Transverse colon (tissue), 4 donors: ENCODE data around the gene ALPG. TPM values are rescaled to one million over a fixed set of nuclear protein-coding genes. Genes with fewer than 3 reads are reported as not detected.
"Not testable (repeated sequence)": the region's sequence is repeated elsewhere in the genome, so short reads cannot be mapped to it uniquely, and the experiment has no call there.

ENCODE experiments used
- DNase-seq: peaks from one replicate; pipeline ENCODE4 v3.0.0-alpha.2; 2019
- H3K27ac ChIP-seq, 4 donors: fragments of 200-600 bp; sonication (generic); 2 replicates each; pipeline ENCODE4 v1.5.1; 2016 to 2018; ENCODE audit warnings: inconsistent platforms in 4 of 4
- H3K27me3 ChIP-seq: fragments of 200-600 bp; sonication (generic); 2 replicates; pipeline ENCODE4 v1.5.1; 2017; ENCODE audit warnings: inconsistent platforms
- H3K36me3 ChIP-seq, 4 donors: fragments of 200-600 bp; sonication (generic); 2 replicates each; pipeline ENCODE4 v1.5.1; 2017 to 2019; ENCODE audit warnings: inconsistent platforms in 4 of 4
- H3K4me1 ChIP-seq, 4 donors: fragments of 200-600 bp; sonication (generic); 2 replicates each; pipeline ENCODE4 v1.5.1; 2017 to 2020; ENCODE audit warnings: inconsistent platforms in 4 of 4
- H3K4me3 ChIP-seq, 4 donors: fragments of 200-600 bp; sonication (generic); 1 replicate in 1 of 4; 2 replicates in 3 of 4; pipeline versions ENCODE4 v1.5.1 to v1.6.1; 2017 to 2019; ENCODE audit warnings: inconsistent platforms in 4 of 4
- H3K9me3 ChIP-seq, 2 donors: fragments of 200-600 bp; sonication (generic); 2 replicates each; pipeline ENCODE4 v1.5.1; 2017 to 2019; ENCODE audit warnings: inconsistent platforms in 2 of 2
- EP300 ChIP-seq: sonication (generic); formaldehyde crosslinking; IDR thresholded peaks from one replicate; pipeline ENCODE4 v1.6.1; 2017; ENCODE audit warnings: antibody characterized with exemption, low read depth
- POLR2A ChIP-seq: fragments of 450-650 bp; IDR thresholded peaks from one replicate; pipeline ENCODE4 v1.6.1; 2016; ENCODE audit warnings: antibody characterized with exemption, mild to moderate bottlenecking, moderate library complexity
- POLR2AphosphoS5 ChIP-seq, 3 donors: sonication (generic); formaldehyde crosslinking; IDR thresholded peaks; one replicate each; pipeline ENCODE4 v1.6.1; 2016; ENCODE audit warnings: antibody characterized with exemption in 3 of 3
- WGBS, 2 donors: methylation state at CpG; one replicate each; pipeline ENCODE4 v1.1.5; 2018; ENCODE audit warnings: low coverage in 1 of 2; 5-methylcytosine and 5-hydroxymethylcytosine counted together
- in situ Hi-C, 4 donors: fragments of 200-750 bp; cut with MboI; loops; one replicate each; pipeline versions ENCODE4 v1.15.0 to v1.15.1; 2017; ENCODE audit warnings: low sequenced_read_pairs in 3 of 4, low pct_ligation_motif_present in 1 of 4, low pct_unique_long_range_greater_than_20kb in 1 of 4
- intact Hi-C: fragments of 100-400 bp; cut with DNase I; formaldehyde crosslinking; loops from one replicate; pipeline ENCODE4 v1.15.1; 2023; ENCODE audit warnings: low total_unique reads
- total RNA-seq, 4 donors: library from RNA; depleted of rRNA; stranded (reverse); fragments of >200 nt; gene quantifications; one replicate each; pipeline ENCODE4 v1.1.0, GENCODE V29; 2016
- TF ChIP-seq, protein P1 (sequence below), 5 experiments: fragments of 200-600 bp in 3 of 5; fragments of 450-650 bp in 2 of 5; sonication (generic) in 3 of 5; IDR thresholded peaks; 1 replicate in 2 of 5; 2 replicates in 3 of 5; pipeline ENCODE4 v1.5.1; 2016 to 2017; ENCODE audit warnings: antibody characterized with exemption in 5 of 5, inconsistent platforms in 3 of 5, mild to moderate bottlenecking in 2 of 5, moderate library complexity in 1 of 5

The ALPG gene
- total RNA-seq, 4 donors from 2014 or later = not detected

DNA sequence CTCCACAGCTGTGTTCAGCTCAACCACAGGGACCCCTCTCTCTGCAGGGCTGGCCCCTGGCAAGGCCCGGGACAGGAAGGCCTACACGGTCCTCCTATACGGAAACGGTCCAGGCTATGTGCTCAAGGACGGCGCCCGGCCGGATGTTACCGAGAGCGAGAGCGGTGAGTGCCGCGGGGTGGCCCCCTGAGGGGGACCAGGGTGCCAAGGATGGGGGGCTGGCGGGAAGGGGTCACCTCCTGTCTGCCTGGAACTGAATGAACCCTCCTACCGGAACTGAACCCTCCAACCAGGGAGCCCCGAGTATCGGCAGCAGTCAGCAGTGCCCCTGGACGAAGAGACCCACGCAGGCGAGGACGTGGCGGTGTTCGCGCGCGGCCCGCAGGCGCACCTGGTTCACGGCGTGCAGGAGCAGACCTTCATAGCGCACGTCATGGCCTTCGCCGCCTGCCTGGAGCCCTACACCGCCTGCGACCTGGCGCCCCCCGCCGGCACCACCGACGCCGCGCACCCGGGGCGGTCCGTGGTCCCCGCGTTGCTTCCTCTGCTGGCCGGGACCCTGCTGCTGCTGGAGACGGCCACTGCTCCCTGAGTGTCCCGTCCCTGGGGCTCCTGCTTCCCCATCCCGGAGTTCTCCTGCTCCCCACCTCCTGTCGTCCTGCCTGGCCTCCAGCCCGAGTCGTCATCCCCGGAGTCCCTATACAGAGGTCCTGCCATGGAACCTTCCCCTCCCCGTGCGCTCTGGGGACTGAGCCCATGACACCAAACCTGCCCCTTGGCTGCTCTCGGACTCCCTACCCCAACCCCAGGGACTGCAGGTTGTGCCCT is 25.2 kb upstream of the ALPG start:
- H3K4me3 ChIP-seq, in situ Hi-C loops, H3K4me1 ChIP-seq, H3K36me3 ChIP-seq, DNase-seq, H3K9me3 ChIP-seq, H3K27ac ChIP-seq, intact Hi-C loops: not testable (repeated sequence)
- H3K27me3 ChIP-seq = peaks cover 52% of the 10 kb centered on the region
- WGBS, 2 donors = 68% methylated on average over 35 of the region's 59 CpGs; no CpG with 5 or more reads in 1 of the 2 donors

DNA sequence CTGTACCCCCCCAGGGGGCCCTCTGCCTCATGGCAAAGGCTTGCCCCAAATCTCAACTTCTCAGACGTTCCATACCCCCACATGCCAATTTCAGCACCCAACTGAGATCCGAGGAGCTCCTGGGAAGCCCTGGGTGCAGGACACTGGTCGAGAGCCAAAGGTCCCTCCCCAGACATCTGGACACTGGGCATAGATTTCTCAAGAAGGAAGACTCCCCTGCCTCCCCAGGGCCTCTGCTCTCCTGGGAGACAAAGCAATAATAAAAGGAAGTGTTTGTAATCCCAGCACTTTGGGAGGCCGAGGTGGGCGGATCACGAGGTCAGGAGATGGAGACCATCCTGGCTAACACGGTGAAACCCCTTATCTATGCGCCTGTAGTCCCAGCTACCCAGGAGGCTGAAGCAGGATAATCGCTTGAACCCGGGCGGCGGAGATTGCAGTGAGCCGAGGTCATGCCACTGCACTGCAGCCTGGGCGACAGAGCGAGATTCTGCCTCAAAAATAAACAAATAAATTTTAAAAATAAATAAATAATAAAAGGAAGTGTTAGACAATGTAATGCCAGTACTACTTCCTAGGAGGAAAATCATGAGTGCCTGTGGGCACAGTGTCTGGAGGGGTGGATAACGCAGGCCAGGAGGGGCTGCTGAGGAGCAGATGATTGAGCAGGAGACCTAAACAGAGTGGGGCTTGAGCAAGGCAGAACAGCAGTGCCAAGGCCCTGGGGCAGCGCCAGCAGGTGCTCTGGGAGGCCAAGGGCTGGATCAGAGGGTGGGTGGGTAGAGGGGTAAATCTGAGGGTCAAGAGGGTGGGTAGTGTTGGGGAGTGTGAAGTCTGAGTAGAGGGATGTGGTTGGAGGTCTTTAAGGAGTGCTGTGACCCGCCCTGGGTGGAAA is 24.1 kb upstream of the ALPG start:
- Histone ChIP-seq H3K27me3 (peaks cover 63% of the 10 kb centered on the region), H3K4me1 (peaks cover 0 to 5% (median 0%) of the 10 kb centered on the region in 4 donors), H3K36me3 (no peaks in the 10 kb centered on the region), H3K9me3 (no peaks in the 10 kb centered on the region), H3K27ac (no peak overlapping the region), H3K4me3 (no peak overlapping the region)
- in situ Hi-C loops (no loop called here), intact Hi-C loops (no loop called here)
- TF ChIP-seq, protein P1, sequence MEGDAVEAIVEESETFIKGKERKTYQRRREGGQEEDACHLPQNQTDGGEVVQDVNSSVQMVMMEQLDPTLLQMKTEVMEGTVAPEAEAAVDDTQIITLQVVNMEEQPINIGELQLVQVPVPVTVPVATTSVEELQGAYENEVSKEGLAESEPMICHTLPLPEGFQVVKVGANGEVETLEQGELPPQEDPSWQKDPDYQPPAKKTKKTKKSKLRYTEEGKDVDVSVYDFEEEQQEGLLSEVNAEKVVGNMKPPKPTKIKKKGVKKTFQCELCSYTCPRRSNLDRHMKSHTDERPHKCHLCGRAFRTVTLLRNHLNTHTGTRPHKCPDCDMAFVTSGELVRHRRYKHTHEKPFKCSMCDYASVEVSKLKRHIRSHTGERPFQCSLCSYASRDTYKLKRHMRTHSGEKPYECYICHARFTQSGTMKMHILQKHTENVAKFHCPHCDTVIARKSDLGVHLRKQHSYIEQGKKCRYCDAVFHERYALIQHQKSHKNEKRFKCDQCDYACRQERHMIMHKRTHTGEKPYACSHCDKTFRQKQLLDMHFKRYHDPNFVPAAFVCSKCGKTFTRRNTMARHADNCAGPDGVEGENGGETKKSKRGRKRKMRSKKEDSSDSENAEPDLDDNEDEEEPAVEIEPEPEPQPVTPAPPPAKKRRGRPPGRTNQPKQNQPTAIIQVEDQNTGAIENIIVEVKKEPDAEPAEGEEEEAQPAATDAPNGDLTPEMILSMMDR (IDR thresholded peaks at IDR 0.05) = no peak
- no peak for TF ChIP-seq EP300
- no peak for TF ChIP-seq POLR2AphosphoS5 (IDR thresholded peaks at IDR 0.05)
- TF ChIP-seq POLR2A = no peak
- WGBS, 2 donors = 57 to 63% methylated on average over 5 to 18 of the region's 18 CpGs
- no peak for DNase-seq

DNA sequence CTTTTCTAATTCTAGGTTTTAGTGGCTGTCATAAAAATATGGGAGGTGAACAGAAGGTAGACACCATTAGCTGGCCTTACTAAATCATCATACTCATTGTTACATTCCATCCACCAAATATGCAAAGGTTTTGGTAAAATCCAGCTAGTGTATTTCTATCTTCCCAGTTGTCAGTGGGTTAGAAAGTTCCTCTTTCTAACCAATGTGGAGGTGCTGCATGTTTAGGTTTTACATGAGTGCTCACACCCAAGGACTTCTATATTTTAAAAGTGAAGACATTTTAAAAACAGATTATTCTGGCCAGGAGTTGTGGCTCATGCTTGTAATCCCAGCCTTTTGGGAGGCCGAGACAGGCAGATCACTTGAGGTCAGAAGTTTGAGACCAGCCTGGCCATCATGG is 22.2 kb upstream of the ALPG start:
- H3K36me3 ChIP-seq = no peaks in the 10 kb centered on the region
- no peak overlapping the region for H3K27ac ChIP-seq
- WGBS, 2 donors = 86% methylated on average over 1 of the region's 1 CpG; no CpG with 5 or more reads in 1 of the 2 donors
- no peak for DNase-seq
- peaks cover 82% of the 10 kb centered on the region for H3K27me3 ChIP-seq
- in situ Hi-C loops (no loop called here), intact Hi-C loops (no loop called here)
- H3K4me1 ChIP-seq = peaks cover 0 to 5% (median 0%) of the 10 kb centered on the region in 4 donors
- H3K4me3 ChIP-seq = no peak overlapping the region
- H3K9me3 ChIP-seq = no peaks in the 10 kb centered on the region
- TF ChIP-seq EP300 = no peak
- no peak for TF ChIP-seq POLR2A
- no peak for TF ChIP-seq POLR2AphosphoS5 (IDR thresholded peaks at IDR 0.05)
- TF ChIP-seq, protein P1 (IDR thresholded peaks at IDR 0.05) = no peak

DNA sequence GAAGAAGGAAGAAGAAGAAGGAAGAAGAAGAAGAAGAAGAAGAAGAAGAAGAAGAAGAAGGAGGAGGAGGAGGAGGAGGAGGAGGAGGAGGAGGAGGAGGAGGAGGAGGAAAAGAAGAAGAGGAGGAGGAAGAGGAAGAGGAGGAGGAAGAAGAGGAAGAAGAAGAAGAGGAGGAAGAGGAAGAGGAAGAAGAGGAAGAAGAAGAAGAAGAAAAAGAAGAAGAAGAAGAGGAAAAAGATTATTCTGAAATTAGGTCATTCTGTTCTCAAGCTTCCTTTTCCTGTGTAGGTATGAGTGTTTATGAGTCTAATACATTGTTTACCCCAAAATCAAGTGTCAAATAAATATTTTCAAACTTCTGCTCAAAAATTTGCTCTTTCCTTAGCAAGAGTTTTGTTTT is 21.6 kb upstream of the ALPG start:
- intact Hi-C loops, H3K4me1 ChIP-seq, in situ Hi-C loops, H3K27ac ChIP-seq, H3K36me3 ChIP-seq, H3K4me3 ChIP-seq, DNase-seq, H3K9me3 ChIP-seq: not testable (repeated sequence)
- peaks cover 88% of the 10 kb centered on the region for H3K27me3 ChIP-seq
